DMS79 (cell line): Measurements from ENCODE around the gene EPB41L1.

Source experiments
- DNase-seq: peaks from one replicate; lab custom pipeline; 2025; lab: John Stamatoyannopoulos, UW

EPB41L1 gene

GRCh38 chr20:36154700-36155628 lies at the start of gene EPB41L1:
EPB41L1 (plus strand) TSS chr20:36154740; CDS start chr20:36173778, 19,038 bp downstream.
- DNase-seq: no peak

GRCh38 chr20:36104856-36105255 lies 49.7 kb upstream of the EPB41L1 start:
- DNase-seq: no peak

- no peak for DNase-seq
These were observed 48.8 kb upstream of the EPB41L1 start for GRCh38 chr20:36105711-36106226.

- DNase-seq: no peak
These were observed 47.9 kb upstream of the EPB41L1 start for GRCh38 chr20:36106606-36107005.

- no peak for DNase-seq
These were observed 46.7 kb upstream of the EPB41L1 start for GRCh38 chr20:36107881-36108280.

GRCh38 chr20:36109251-36109947 lies 45.1 kb upstream of the EPB41L1 start:
- no peak for DNase-seq

GRCh38 chr20:36110994-36111393 lies 43.5 kb upstream of the EPB41L1 start:
- no peak for DNase-seq

- DNase-seq: no peak
These were observed 42.4 kb upstream of the EPB41L1 start for GRCh38 chr20:36112112-36112511.

GRCh38 chr20:36113036-36113435 lies 41.5 kb upstream of the EPB41L1 start:
- DNase-seq: no peak

- DNase-seq: no peak
These were observed 40.8 kb upstream of the EPB41L1 start for GRCh38 chr20:36113566-36114250.

GRCh38 chr20:36114707-36115106 lies 39.8 kb upstream of the EPB41L1 start:
- no peak for DNase-seq

GRCh38 chr20:36115925-36116324 lies 38.6 kb upstream of the EPB41L1 start:
- DNase-seq: no peak

- DNase-seq: no peak
These were observed 37.6 kb upstream of the EPB41L1 start for GRCh38 chr20:36116807-36117441.

GRCh38 chr20:36117638-36118037 lies 36.9 kb upstream of the EPB41L1 start:
- DNase-seq: no peak

GRCh38 chr20:36118371-36118770 lies 36.2 kb upstream of the EPB41L1 start:
- DNase-seq: no peak

- DNase-seq: no peak
These were observed 35.0 kb upstream of the EPB41L1 start for GRCh38 chr20:36119537-36119936.

GRCh38 chr20:36120241-36120640 lies 34.3 kb upstream of the EPB41L1 start:
- no peak for DNase-seq

GRCh38 chr20:36120991-36121390 lies 33.5 kb upstream of the EPB41L1 start:
- no peak for DNase-seq

GRCh38 chr20:36121981-36122930 lies 32.3 kb upstream of the EPB41L1 start:
- no peak for DNase-seq

- no peak for DNase-seq
These were observed 31.6 kb upstream of the EPB41L1 start for GRCh38 chr20:36122931-36123288.

GRCh38 chr20:36125097-36125496 lies 29.4 kb upstream of the EPB41L1 start:
- DNase-seq: no peak
